Measurements from ENCODE around the gene SEC23IP.
A peak's percentile ranks its signal among the peaks of the same experiment; 100 is the strongest.

Gene SEC23IP

DNA sequence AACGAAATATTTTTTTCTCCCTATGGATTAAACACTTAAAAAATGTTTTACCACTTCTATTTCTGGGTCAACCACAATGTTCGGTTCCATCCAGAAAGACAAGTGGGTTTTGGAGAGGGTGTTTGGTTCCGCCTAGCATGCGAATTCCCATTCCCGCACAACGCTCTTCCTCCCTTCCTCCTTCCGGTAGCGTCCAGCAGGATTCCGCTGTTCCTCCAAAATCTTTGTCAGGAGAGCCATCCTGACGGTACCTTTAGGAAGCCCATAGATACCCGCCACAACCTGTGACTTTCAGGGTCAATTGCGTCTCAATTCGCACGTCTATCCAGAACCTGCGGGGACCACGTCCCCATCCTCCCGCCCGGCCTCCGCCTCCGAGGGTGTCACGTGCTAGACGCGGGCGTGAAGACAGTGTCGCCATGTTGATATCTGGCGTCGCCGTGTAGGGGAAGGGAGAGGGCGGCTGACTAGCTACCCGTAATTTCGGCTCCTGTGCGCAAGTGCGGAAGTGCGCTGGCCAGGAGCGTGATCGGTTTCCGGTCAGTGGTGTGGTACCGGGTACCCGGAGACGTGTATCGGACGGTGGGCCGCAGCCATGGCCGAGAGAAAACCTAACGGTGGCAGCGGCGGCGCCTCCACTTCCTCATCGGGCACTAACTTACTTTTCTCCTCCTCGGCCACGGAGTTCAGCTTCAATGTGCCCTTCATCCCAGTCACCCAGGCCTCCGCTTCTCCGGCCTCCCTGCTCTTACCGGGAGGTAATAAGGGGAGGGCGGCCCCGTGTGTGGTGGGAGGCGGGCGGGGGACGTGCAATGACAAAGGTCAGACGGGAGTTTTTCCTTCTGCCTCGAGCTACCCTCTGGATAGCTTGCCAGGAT, at the start of gene SEC23IP:
Gene SEC23IP (plus strand): TSS at position 543 of the 878 bp plus-strand sequence. CDS start 53 bp downstream, at position 596.
- no peak for TF ChIP-seq CTCF (IDR thresholded peaks at IDR 0.05; ENCODE audit: borderline replicate concordance, control extremely low read depth, extremely low read depth, insufficient read depth, missing control alignments)
- in situ Hi-C loops (cut with MboI; ENCODE audit: low sequenced_read_pairs, unreplicated experiment) = no loop called here
- peak; percentile 93 for DNase-seq (ENCODE audit: low spot score)

GRCh38 chr10:119845656-119846055, 46.9 kb upstream of the SEC23IP start:
- no peak for DNase-seq (ENCODE audit: low spot score)
- TF ChIP-seq CTCF (IDR thresholded peaks at IDR 0.05; ENCODE audit: borderline replicate concordance, control extremely low read depth, extremely low read depth, insufficient read depth, missing control alignments) = no peak

DNA sequence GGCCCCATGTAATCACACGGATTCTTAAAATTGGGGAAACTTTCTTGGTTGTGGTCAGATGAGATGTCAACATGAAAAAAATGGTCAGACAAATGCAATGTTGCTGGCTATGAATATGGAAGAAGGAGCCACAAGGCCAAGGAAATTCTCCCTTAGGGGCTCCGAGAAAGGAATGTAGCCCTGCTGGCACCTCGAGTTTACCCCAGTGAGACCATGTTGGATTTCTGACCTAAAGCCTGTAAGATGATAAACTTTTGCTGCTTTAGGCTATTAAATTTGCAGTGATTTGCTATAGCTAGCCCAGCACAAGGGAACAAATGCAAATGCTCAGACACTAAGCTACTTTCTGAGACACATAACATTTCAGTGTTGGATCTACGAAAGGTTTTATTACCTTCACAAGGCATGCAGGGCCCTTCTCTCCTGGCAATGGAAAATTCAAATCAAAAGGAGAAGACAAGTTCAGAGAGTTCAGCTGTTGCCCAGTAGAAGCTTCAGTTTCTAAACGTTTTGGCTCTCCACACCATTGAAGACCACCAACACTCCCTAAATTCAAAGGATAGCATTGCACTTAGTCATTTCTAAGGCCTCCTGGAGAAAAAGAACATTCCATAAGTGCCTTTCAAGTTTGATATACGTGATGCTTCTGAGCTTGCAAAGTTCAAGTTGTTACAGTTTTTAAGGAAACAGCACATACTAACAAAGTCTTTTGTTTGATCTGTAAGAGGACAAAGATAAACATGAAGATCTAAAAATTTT, 43.3 kb upstream of the SEC23IP start:
- TF ChIP-seq CTCF (IDR thresholded peaks at IDR 0.05; ENCODE audit: borderline replicate concordance, control extremely low read depth, extremely low read depth, insufficient read depth, missing control alignments) = no peak
- in situ Hi-C loops (cut with MboI; ENCODE audit: low sequenced_read_pairs, unreplicated experiment) = no loop called here
- DNase-seq (ENCODE audit: low spot score) = no peak

More at GRCh38 chr10:119845656-119846055, 46.9 kb upstream of the SEC23IP start:
- in situ Hi-C loops (cut with MboI; ENCODE audit: low sequenced_read_pairs, unreplicated experiment) = no loop called here

DNA sequence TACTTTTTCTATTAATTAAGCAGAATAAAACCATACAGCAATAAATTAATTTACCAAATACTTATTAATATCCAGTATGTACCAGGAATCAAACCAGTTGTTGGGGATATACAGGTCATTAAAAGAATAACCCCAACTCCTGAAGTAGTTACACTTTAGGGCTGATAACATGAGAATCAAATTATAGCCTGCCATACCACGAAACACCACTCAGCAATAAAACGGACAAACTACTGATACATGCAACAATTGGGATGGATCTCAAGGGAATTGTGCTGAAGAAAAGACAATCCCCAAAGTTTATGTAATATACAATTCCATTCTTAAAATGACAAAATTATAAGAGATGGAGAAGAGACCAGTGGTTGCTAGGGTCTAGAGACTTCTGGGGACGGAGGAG, 42.6 kb upstream of the SEC23IP start:
- DNase-seq (ENCODE audit: low spot score) = no peak
- in situ Hi-C loops (cut with MboI; ENCODE audit: low sequenced_read_pairs, unreplicated experiment) = loop anchor here (10.0 kb wide), 1 partner anchor 165 kb away; no protein-coding TSS in a partner anchor
- no peak for TF ChIP-seq CTCF (IDR thresholded peaks at IDR 0.05; ENCODE audit: borderline replicate concordance, control extremely low read depth, extremely low read depth, insufficient read depth, missing control alignments)

DNA sequence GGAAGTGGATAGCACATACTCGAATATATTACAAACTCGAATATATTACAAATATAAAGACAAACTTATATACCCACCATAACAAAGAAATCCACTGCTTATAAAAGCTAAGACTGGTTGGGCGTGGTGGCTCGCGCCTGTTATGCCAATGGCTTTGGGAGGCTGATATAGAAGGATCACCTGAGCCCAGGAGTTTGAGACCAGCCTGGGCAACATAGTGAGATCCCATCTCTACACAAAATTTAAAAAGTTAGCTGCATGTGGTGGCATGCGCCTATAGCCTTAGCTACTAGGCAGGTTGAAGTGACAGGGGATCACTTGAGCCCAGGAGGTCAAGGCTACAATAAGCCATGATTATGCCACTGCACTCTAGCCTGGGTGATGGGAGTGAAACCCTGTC, 40.3 kb upstream of the SEC23IP start:
- DNase-seq (ENCODE audit: low spot score) = no peak
- in situ Hi-C loops (cut with MboI; ENCODE audit: low sequenced_read_pairs, unreplicated experiment) = loop anchor here (10.0 kb wide), 1 partner anchor 167 kb away; no protein-coding TSS in a partner anchor
- TF ChIP-seq CTCF (IDR thresholded peaks at IDR 0.05; ENCODE audit: borderline replicate concordance, control extremely low read depth, extremely low read depth, insufficient read depth, missing control alignments) = no peak

- no peak for DNase-seq (ENCODE audit: low spot score)
- no peak for TF ChIP-seq CTCF (IDR thresholded peaks at IDR 0.05; ENCODE audit: borderline replicate concordance, control extremely low read depth, extremely low read depth, insufficient read depth, missing control alignments)
Measured at GRCh38 chr10:119852822-119853221, 39.7 kb upstream of the SEC23IP start.

More at GRCh38 chr10:119852822-119853221, 39.7 kb upstream of the SEC23IP start:
- in situ Hi-C loops (cut with MboI; ENCODE audit: low sequenced_read_pairs, unreplicated experiment) = loop anchor here (10.0 kb wide), 1 partner anchor 168 kb away; no protein-coding TSS in a partner anchor

Data from GM13976 (cell line).